HUDEP-2 (cell line): ENCODE measurements around the gene SLC6A1.
"Not testable (repeated sequence)": the region's sequence is repeated elsewhere in the genome, so short reads cannot be mapped to it uniquely, and the experiment has no call there.

ENCODE experiments used
- DNase-seq, 76 experiments: peaks; one replicate each; lab custom pipeline; 2025; ENCODE audit not compliant: unreplicated experiment in 76 of 76; lab: John Stamatoyannopoulos, UW

The SLC6A1 gene

GRCh38 chr3:11056531-11057050 is 64.0 kb downstream of the SLC6A1 start:
- no peak for DNase-seq

DNA sequence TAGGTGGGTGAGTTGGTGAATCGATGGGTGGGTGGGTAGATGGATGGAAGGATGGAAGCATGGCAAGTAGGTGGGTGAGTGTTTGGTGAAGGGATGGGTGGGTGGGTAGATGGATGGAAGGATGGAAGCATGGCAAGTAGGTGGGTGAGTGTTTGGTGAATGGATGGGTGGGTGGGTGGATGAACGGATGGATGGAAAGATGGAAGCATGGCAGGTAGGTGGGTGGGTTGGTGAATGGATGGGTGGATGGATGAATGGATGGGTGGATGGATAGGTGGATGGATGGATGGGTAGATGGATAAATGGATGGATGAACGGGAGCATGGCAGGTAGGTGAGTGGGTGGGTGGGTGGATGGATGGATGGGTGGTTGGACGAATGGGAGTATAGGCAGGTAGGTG is 65.1 kb downstream of the SLC6A1 start:
- DNase-seq = no peak

- DNase-seq = peak in 28 of 76 experiments; percentile 2 to 58 (median 18)
These were observed 66.7 kb downstream of the SLC6A1 start for GRCh38 chr3:11059090-11059798.

- no peak for DNase-seq
These were observed 67.2 kb downstream of the SLC6A1 start for GRCh38 chr3:11059799-11060115.

GRCh38 chr3:11060500-11061251 is 68.1 kb downstream of the SLC6A1 start:
- DNase-seq = peak in 37 of 76 experiments; percentile 0 to 44 (median 14)

DNA sequence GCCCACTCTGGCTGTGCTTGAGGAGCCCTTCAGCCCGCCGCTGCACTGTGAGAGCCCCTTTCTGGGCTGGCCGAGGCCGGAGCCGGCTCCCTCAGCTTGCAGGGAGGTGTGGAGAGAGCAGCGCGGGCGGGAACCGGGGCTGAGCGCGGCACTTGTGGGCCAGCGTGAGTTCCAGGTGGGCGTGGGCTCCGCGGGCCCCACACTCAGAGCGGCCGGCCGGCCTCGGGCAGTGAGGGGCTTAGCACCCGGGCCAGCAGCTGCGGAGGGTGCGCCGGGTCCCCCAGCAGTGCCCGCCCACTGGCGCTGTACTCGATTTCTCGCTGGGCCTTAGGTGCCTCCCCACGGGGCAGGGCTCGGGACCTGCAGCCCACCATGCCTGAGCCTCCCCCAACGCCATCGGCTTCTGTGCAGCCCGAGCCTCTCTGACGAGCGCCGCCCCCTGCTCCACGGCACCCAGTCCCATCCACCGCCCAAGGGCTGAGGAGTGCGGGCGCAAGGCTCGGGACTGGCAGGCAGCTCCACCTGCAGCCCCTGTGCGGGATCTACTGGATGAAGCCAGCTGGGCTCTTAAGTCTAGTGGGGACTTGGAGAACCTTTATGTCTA is 68.8 kb downstream of the SLC6A1 start:
- not testable (repeated sequence) for DNase-seq

- no peak for DNase-seq
These were observed 70.2 kb downstream of the SLC6A1 start for GRCh38 chr3:11062704-11063103.

GRCh38 chr3:11071096-11071755 is 78.7 kb downstream of the SLC6A1 start:
- no peak for DNase-seq

GRCh38 chr3:11072631-11073030 is 80.1 kb downstream of the SLC6A1 start:
- DNase-seq = no peak

DNA sequence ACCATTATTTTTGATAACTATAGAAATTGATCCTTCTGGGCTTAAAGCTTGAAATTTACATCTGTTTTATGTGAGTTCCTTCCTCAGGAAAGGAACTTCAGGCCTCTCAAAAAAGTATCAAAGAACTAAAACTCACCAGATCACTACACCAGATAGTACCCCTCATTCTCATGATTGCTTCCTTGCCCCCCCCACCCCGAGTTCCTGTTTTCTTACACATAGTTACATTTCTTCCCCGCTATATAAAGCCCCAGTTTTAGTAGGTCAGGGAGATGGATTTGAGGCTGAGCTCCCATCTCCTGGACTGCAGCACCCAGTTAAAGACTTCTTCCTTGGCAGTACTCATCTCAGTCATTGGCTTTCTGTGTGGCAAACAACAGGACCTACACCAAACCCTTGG is 81.5 kb downstream of the SLC6A1 start:
- no peak for DNase-seq

DNA sequence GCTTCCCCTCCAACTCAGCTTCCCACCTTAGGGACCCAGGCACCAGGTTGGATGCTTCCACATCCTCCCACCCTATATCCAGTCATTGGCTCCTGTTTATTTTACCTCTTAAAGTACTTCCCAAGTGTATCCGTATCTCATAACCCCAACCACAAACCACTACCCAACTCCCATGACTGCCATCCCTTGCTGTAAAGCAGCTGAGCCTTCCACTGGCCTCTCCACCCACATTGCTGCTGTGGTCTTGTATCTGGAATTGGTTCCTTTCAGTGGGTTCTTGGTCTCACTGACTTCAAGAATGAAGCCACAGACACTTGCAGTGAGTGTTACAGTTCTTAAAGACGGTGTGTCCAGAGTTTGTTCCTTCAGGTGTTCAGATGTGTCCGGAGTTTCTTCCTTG is 81.9 kb downstream of the SLC6A1 start:
- no peak for DNase-seq

- DNase-seq = not testable (repeated sequence)
These were observed 82.6 kb downstream of the SLC6A1 start for GRCh38 chr3:11075122-11075521.

DNA sequence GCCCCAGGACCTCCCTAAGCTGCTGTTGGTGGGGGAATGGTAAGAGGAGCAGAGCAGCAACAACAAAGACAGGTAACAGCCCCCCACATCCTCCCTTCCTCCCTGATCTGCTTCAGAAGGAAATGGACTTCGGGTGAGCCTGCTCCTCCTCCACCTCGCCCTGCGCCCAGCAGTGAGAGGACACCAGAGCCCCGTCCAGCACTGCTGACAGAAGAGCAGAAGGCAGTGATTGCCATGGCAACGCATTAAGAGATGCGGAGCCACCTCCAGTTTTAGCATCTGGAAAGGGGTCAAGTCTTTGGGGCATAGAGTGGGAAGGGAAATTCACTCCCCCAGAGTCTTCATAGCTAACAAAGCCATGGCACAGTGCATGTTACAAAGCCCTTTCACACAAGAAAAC is 84.2 kb downstream of the SLC6A1 start:
- no peak for DNase-seq

- no peak for DNase-seq
These were observed 84.9 kb downstream of the SLC6A1 start for GRCh38 chr3:11077466-11077865.

GRCh38 chr3:11078826-11079515 is 86.4 kb downstream of the SLC6A1 start:
- no peak for DNase-seq

GRCh38 chr3:11080492-11080891 is 87.9 kb downstream of the SLC6A1 start:
- DNase-seq = no peak

GRCh38 chr3:11084098-11084497 is 91.5 kb downstream of the SLC6A1 start:
- DNase-seq = no peak

- no peak for DNase-seq
These were observed 92.1 kb downstream of the SLC6A1 start for GRCh38 chr3:11084677-11085076.

DNA sequence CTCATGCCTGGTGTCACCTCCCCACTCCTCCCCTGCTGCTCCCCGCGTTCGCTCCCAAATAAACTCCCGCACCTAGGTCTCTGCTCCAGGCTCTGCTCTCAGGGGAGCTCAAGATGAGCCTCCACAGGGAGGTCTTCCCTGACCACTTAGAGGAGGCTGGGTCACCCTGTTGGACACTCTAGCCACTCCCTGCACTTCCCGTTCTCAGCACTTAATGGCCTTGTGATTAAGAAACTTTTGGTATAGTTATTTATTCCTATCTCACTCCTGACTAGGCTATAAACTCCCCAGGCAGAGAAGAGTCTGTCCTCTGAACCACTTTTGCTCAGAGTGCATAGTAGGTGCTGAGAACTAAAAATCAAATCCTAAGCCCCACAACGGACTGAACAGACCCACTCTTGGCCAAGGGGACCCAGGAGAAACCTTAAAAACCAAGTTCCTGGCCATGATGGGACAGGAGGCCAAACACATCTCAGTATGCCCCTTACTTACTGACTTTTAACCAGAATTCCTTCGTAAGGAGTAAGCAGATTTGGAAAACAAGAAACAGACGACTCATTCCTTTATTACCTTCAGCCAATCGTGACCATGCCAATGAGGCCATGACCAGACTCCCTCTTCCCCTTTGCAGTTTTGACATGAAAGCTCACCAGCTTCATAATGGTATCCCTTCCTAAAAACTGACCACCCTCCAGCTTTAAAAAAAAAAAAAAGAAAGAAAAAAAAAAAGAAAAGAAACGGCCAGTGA is 92.7 kb downstream of the SLC6A1 start:
- DNase-seq = no peak

DNA sequence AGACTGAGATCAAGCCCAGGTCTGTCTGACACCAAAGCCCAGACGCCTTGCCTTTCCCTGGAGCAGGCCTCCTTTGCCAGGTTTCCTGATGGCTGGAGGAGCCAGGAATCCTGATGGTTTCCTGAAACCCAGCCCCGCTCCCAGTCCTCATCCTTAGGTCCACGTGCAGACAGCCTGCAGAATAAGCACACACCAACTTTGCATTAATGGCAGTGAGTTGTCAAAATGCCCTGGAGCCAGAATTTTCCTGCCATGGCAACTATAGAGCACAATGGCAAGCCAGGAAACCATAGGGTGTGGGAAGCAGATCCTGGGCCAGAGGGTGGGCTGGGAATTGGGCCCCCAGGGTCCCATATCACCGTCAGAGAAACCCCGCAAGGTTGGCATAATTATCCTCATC is 94.3 kb downstream of the SLC6A1 start:
- no peak for DNase-seq
